ENCODE measurements around the gene F10.
"Not testable (repeated sequence)": the region's sequence is repeated elsewhere in the genome, so short reads cannot be mapped to it uniquely, and the experiment has no call there.

F10 gene

GRCh38 chr13:113077566-113077952 is 45.0 kb upstream of the F10 start:
- TF ChIP-seq CTCF (IDR thresholded peaks at IDR 0.05; ENCODE audit: low read depth, low read length, missing control alignments): no peak
- H3K4me3 ChIP-seq (replicated peaks; ENCODE audit: low read depth, low read length): no peak overlapping the region
- DNase-seq (ENCODE audit: extremely low read depth, low read depth): no peak

- DNase-seq (ENCODE audit: extremely low read depth, low read depth): no peak
- H3K4me3 ChIP-seq (replicated peaks; ENCODE audit: low read depth, low read length): no peak overlapping the region
- no peak for TF ChIP-seq CTCF (IDR thresholded peaks at IDR 0.05; ENCODE audit: low read depth, low read length, missing control alignments)
Observed at GRCh38 chr13:113077953-113078901, 44.4 kb upstream of the F10 start.

GRCh38 chr13:113078902-113079780 is 43.5 kb upstream of the F10 start:
- no peak for DNase-seq (ENCODE audit: extremely low read depth, low read depth)
- no peak overlapping the region for H3K4me3 ChIP-seq (replicated peaks; ENCODE audit: low read depth, low read length)
- TF ChIP-seq CTCF (IDR thresholded peaks at IDR 0.05; ENCODE audit: low read depth, low read length, missing control alignments): no peak

- not testable (repeated sequence) for DNase-seq (ENCODE audit: extremely low read depth, low read depth); H3K4me3 ChIP-seq (replicated peaks; ENCODE audit: low read depth, low read length)
Observed at GRCh38 chr13:113079781-113080080, 42.9 kb upstream of the F10 start.

- no peak for DNase-seq (ENCODE audit: extremely low read depth, low read depth)
- no peak overlapping the region for H3K4me3 ChIP-seq (replicated peaks; ENCODE audit: low read depth, low read length)
- no peak for TF ChIP-seq CTCF (IDR thresholded peaks at IDR 0.05; ENCODE audit: low read depth, low read length, missing control alignments)
Observed at GRCh38 chr13:113080361-113080831, 42.2 kb upstream of the F10 start.

- no peak overlapping the region for H3K4me3 ChIP-seq (replicated peaks; ENCODE audit: low read depth, low read length)
- no peak for TF ChIP-seq CTCF (IDR thresholded peaks at IDR 0.05; ENCODE audit: low read depth, low read length, missing control alignments)
- no peak for DNase-seq (ENCODE audit: extremely low read depth, low read depth)
Observed at GRCh38 chr13:113080901-113081521, 41.6 kb upstream of the F10 start.

Data from HFF-Myc (cell line).